GM18870 (cell line): ENCODE measurements around the gene ACOT11.

Source experiments
- ATAC-seq: cut with Tn5 transposase; IDR thresholded peaks from one replicate; pipeline ENCODE4 v1.9.1; 2021; ENCODE audit warnings: moderate library complexity; ENCODE audit not compliant: unreplicated experiment

Gene ACOT11

GRCh38 chr1:54583871-54584270 lies 35.8 kb downstream of the ACOT11 start:
- ATAC-seq, result no peak

- no peak for ATAC-seq
These were observed 36.5 kb downstream of the ACOT11 start for GRCh38 chr1:54584575-54584974.

GRCh38 chr1:54585181-54586066 lies 37.4 kb downstream of the ACOT11 start:
- ATAC-seq, result no peak

GRCh38 chr1:54588377-54588776 lies 40.3 kb downstream of the ACOT11 start:
- no peak for ATAC-seq

- ATAC-seq, result no peak
These were observed 43.2 kb downstream of the ACOT11 start for GRCh38 chr1:54591127-54591756.

GRCh38 chr1:54593571-54594160 lies 45.6 kb downstream of the ACOT11 start:
- ATAC-seq, result no peak

- ATAC-seq, result no peak
These were observed 46.4 kb downstream of the ACOT11 start for GRCh38 chr1:54594463-54594862.

- ATAC-seq, result no peak
These were observed 48.0 kb downstream of the ACOT11 start for GRCh38 chr1:54595956-54596498.

- no peak for ATAC-seq
These were observed 48.7 kb downstream of the ACOT11 start for GRCh38 chr1:54596756-54597155.

GRCh38 chr1:54597455-54598030 lies 49.5 kb downstream of the ACOT11 start:
- ATAC-seq, result no peak

GRCh38 chr1:54599211-54599823 lies 51.3 kb downstream of the ACOT11 start:
- ATAC-seq, result no peak

GRCh38 chr1:54600947-54601721 lies 53.1 kb downstream of the ACOT11 start:
- ATAC-seq, result no peak

- ATAC-seq, result no peak
These were observed 53.7 kb downstream of the ACOT11 start for GRCh38 chr1:54601730-54602129.

- no peak for ATAC-seq
These were observed 54.5 kb downstream of the ACOT11 start for GRCh38 chr1:54602554-54602953.

- no peak for ATAC-seq
These were observed 55.2 kb downstream of the ACOT11 start for GRCh38 chr1:54603241-54603640.

GRCh38 chr1:54604051-54604450 lies 56.0 kb downstream of the ACOT11 start:
- ATAC-seq, result no peak

- no peak for ATAC-seq
These were observed 56.7 kb downstream of the ACOT11 start for GRCh38 chr1:54604572-54605370.

- ATAC-seq, result no peak
These were observed 58.3 kb downstream of the ACOT11 start for GRCh38 chr1:54606096-54606989.
